Astrocyte (in vitro differentiated cells and primary cell): Measurements from ENCODE around the gene PPP2R3A.

ENCODE experiments used
- CTCF ChIP-seq: IDR thresholded peaks from 2 replicates; pipeline ENCODE4 v1.5.1; 2011; ENCODE audit warnings: low read depth, mild to moderate bottlenecking, inconsistent platforms, low read length, moderate library complexity; ENCODE audit not compliant: insufficient read depth
- EZH2 ChIP-seq: IDR thresholded peaks from 2 replicates; pipeline ENCODE4 v1.6.1; 2012; ENCODE audit warnings: mild to moderate bottlenecking, low read length, inconsistent platforms; ENCODE audit not compliant: insufficient read depth

DNA sequence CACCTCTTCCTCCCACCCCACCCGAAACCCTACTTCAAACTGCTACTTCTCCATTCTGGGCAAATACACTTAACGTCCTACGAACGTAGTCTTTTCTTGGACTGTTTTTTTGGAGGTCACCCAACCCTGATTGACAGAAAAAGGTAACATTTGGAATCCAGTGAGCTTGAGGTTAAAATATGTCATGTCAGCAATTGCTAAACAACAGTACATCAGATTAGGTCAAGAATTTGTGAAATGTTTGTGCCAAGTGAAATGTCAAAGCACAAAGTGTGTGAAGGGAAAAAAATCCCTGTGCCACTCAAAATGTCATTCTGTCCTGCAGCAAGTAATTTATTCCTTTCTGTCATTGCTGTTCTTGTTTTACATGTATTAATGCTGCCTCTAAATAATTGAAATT lies 49.2 kb upstream of the PPP2R3A start:
- TF ChIP-seq CTCF (no peak), EZH2 (no peak)
